ENCODE measurements around the gene GYS1. TPM values are rescaled to one million over a fixed set of nuclear protein-coding genes. Genes with fewer than 3 reads are reported as not detected.
"Not testable (repeated sequence)": the region's sequence is repeated elsewhere in the genome, so short reads cannot be mapped to it uniquely, and the experiment has no call there.

GYS1 gene
- total RNA-seq, 1 experiment from 2014 or later: 59.6 TPM

- DNase-seq: no peak
- CTCF ChIA-PET: interaction anchor here (0.6 kb wide), 1 partner anchor 55 kb away, joined by 3 read pairs; no protein-coding TSS in a partner anchor
- TF ChIP-seq, protein P1, sequence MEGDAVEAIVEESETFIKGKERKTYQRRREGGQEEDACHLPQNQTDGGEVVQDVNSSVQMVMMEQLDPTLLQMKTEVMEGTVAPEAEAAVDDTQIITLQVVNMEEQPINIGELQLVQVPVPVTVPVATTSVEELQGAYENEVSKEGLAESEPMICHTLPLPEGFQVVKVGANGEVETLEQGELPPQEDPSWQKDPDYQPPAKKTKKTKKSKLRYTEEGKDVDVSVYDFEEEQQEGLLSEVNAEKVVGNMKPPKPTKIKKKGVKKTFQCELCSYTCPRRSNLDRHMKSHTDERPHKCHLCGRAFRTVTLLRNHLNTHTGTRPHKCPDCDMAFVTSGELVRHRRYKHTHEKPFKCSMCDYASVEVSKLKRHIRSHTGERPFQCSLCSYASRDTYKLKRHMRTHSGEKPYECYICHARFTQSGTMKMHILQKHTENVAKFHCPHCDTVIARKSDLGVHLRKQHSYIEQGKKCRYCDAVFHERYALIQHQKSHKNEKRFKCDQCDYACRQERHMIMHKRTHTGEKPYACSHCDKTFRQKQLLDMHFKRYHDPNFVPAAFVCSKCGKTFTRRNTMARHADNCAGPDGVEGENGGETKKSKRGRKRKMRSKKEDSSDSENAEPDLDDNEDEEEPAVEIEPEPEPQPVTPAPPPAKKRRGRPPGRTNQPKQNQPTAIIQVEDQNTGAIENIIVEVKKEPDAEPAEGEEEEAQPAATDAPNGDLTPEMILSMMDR (IDR thresholded peaks at IDR 0.05; ENCODE audit: unreplicated experiment): no peak
- Mint-ChIP-seq H3K27ac (ENCODE audit: unreplicated experiment) (no peak overlapping the region), H3K4me1 (ENCODE audit: low read depth, unreplicated experiment) (peaks cover 10% of the 10 kb centered on the region), H3K27me3 (ENCODE audit: unreplicated experiment) (no peaks in the 10 kb centered on the region), H3K4me3 (ENCODE audit: low read depth, unreplicated experiment) (no peak overlapping the region), H3K36me3 (ENCODE audit: insufficient read depth, unreplicated experiment) (peaks cover 9% of the 10 kb centered on the region), H3K9me3 (ENCODE audit: low read depth, unreplicated experiment) (no peaks in the 10 kb centered on the region)
- BruUV-seq (replicated peaks): no TSS peak
- intact Hi-C loops (cut with micrococcal nuclease; ENCODE audit: unreplicated experiment): no loop called here
Observed at GRCh38 chr19:48934837-48935236, 58.3 kb downstream of the GYS1 start.

GRCh38 chr19:48933382-48933932 is 59.7 kb downstream of the GYS1 start, which contains the start of gene DHDH:
TSS of gene DHDH (plus strand) at chr19:48933699. CDS start at chr19:48933722, 23 bp downstream.
- peak; percentile 94 for DNase-seq
- Mint-ChIP-seq H3K27me3 (ENCODE audit: unreplicated experiment) (no peaks in the 10 kb centered on the region), H3K36me3 (ENCODE audit: insufficient read depth, unreplicated experiment) (peaks cover 19% of the 10 kb centered on the region), H3K27ac (ENCODE audit: unreplicated experiment) (peak within 1 kb of the TSS; percentile 39), H3K4me1 (ENCODE audit: low read depth, unreplicated experiment) (peaks cover 10% of the 10 kb centered on the region), H3K4me3 (ENCODE audit: low read depth, unreplicated experiment) (peak within 1 kb of the TSS; percentile 84), H3K9me3 (ENCODE audit: low read depth, unreplicated experiment) (no peaks in the 10 kb centered on the region)
- CTCF ChIA-PET: interaction anchor here (0.6 to 1.7 kb wide), 7 partner anchors 8 to 138 kb away, joined by 3 to 6 read pairs (median 4); no protein-coding TSS in a partner anchor
- intact Hi-C loops (cut with micrococcal nuclease; ENCODE audit: unreplicated experiment): no loop called here
- TF ChIP-seq, protein P1 (IDR thresholded peaks at IDR 0.05; ENCODE audit: unreplicated experiment): no peak
- no TSS peak for BruUV-seq (replicated peaks)

GRCh38 chr19:48928164-48929025 is 64.7 kb downstream of the GYS1 start:
- DNase-seq: peak; percentile 39
- CTCF ChIA-PET: interaction anchor here (0.7 to 1.6 kb wide), 3 partner anchors 10 to 85 kb away, joined by 3 to 4 read pairs (median 3); no protein-coding TSS in a partner anchor
- BruUV-seq (replicated peaks): no TSS peak
- H3K27me3 Mint-ChIP-seq (ENCODE audit: unreplicated experiment): no peaks in the 10 kb centered on the region
- intact Hi-C loops (cut with micrococcal nuclease; ENCODE audit: unreplicated experiment): no loop called here
- H3K4me1 Mint-ChIP-seq (ENCODE audit: low read depth, unreplicated experiment): peaks cover 8% of the 10 kb centered on the region
- TF ChIP-seq, protein P1 (IDR thresholded peaks at IDR 0.05; ENCODE audit: unreplicated experiment): no peak
- no peaks in the 10 kb centered on the region for H3K9me3 Mint-ChIP-seq (ENCODE audit: low read depth, unreplicated experiment)
- H3K27ac Mint-ChIP-seq (ENCODE audit: unreplicated experiment): no peak overlapping the region
- H3K36me3 Mint-ChIP-seq (ENCODE audit: insufficient read depth, unreplicated experiment): peaks cover 35% of the 10 kb centered on the region
- H3K4me3 Mint-ChIP-seq (ENCODE audit: low read depth, unreplicated experiment): no peak overlapping the region

- H3K9me3 Mint-ChIP-seq (ENCODE audit: low read depth, unreplicated experiment); H3K4me3 Mint-ChIP-seq (ENCODE audit: low read depth, unreplicated experiment); H3K27me3 Mint-ChIP-seq (ENCODE audit: unreplicated experiment); H3K27ac Mint-ChIP-seq (ENCODE audit: unreplicated experiment); BruUV-seq (replicated peaks); intact Hi-C loops (cut with micrococcal nuclease; ENCODE audit: unreplicated experiment); DNase-seq; H3K4me1 Mint-ChIP-seq (ENCODE audit: low read depth, unreplicated experiment): not testable (repeated sequence)
- CTCF ChIA-PET: interaction anchor here (1.6 kb wide), 1 partner anchor 43 kb away, joined by 3 read pairs; no protein-coding TSS in a partner anchor
- H3K36me3 Mint-ChIP-seq (ENCODE audit: insufficient read depth, unreplicated experiment): peaks cover 38% of the 10 kb centered on the region
Observed at GRCh38 chr19:48927692-48928091, 65.4 kb downstream of the GYS1 start.
